HL-60 (cell line): ENCODE measurements around the gene SMPDL3A.

Experiments used
- DNase-seq, 2 experiments: peaks; one replicate each; pipeline ENCODE4 v3.0.0-alpha.2; 2010 to 2020; ENCODE audit warnings: low read depth in 1 of 2, low spot score in 1 of 2
- H3K27ac ChIP-seq: fragments of 250-450 bp; sonication (Bioruptor Pico); replicated peaks from 2 replicates; pipeline ENCODE4 v1.5.1; 2020; ENCODE audit warnings: mild to moderate bottlenecking, moderate library complexity
- H3K27me3 ChIP-seq: fragments of 250-450 bp; sonication (Bioruptor Pico); 2 replicates; pipeline ENCODE4 v1.5.1; 2021; ENCODE audit warnings: mild to moderate bottlenecking, moderate library complexity; ENCODE audit not compliant: insufficient read depth, poor library complexity, severe bottlenecking
- H3K4me3 ChIP-seq: replicated peaks from 2 replicates; pipeline ENCODE4 v1.5.1; 2011; ENCODE audit warnings: mild to moderate bottlenecking, control low read depth, low read length; ENCODE audit not compliant: insufficient read depth
- CTCF ChIP-seq: IDR thresholded peaks from one replicate; pipeline ENCODE4 v1.5.1; 2011; ENCODE audit warnings: low read length, control low read depth, inconsistent platforms; ENCODE audit not compliant: insufficient read depth
- GABPA ChIP-seq: IDR thresholded peaks from 2 replicates; pipeline ENCODE4 v1.6.1; 2012; ENCODE audit warnings: low read depth
- POLR2AphosphoS5 ChIP-seq: IDR thresholded peaks from 2 replicates; pipeline ENCODE4 v1.6.1; 2012; ENCODE audit warnings: low read depth
- REST ChIP-seq: IDR thresholded peaks from 2 replicates; pipeline ENCODE4 v1.6.1; 2012; ENCODE audit warnings: low read depth; ENCODE audit not compliant: insufficient replicate concordance
- SPI1 ChIP-seq: IDR thresholded peaks from 2 replicates; pipeline ENCODE4 v1.6.1; 2012; ENCODE audit warnings: low read depth, mild to moderate bottlenecking, borderline replicate concordance

Gene SMPDL3A

GRCh38 chr6:122833021-122833491, 44.0 kb downstream of the SMPDL3A start:
- TF ChIP-seq SPI1: no peak
- TF ChIP-seq REST: no peak
- TF ChIP-seq CTCF: no peak
- no peak for TF ChIP-seq GABPA
- no peak for TF ChIP-seq POLR2AphosphoS5
- DNase-seq: no peak
- Histone ChIP-seq H3K27ac (no peak overlapping the region), H3K4me3 (no peak overlapping the region), H3K27me3 (peaks cover 2% of the 10 kb centered on the region)

- TF ChIP-seq GABPA (no peak), CTCF (peak; percentile 28), SPI1 (no peak), POLR2AphosphoS5 (no peak)
- no peak overlapping the region for H3K27ac ChIP-seq
- no peak overlapping the region for H3K4me3 ChIP-seq
- H3K27me3 ChIP-seq: no peaks in the 10 kb centered on the region
- no peak for DNase-seq
These were observed 49.2 kb downstream of the SMPDL3A start for GRCh38 chr6:122838060-122838780.

- Histone ChIP-seq H3K27me3 (no peaks in the 10 kb centered on the region), H3K27ac (no peak overlapping the region), H3K4me3 (no peak overlapping the region)
- peak; percentile 8 to 49 for DNase-seq
- TF ChIP-seq REST (no peak), CTCF (peak; percentile 25), GABPA (no peak), SPI1 (no peak), POLR2AphosphoS5 (no peak)
These were observed 50.4 kb downstream of the SMPDL3A start for GRCh38 chr6:122839472-122839871.

- no peak for DNase-seq
- H3K4me3 ChIP-seq: no peak overlapping the region
These were observed 50.8 kb downstream of the SMPDL3A start for GRCh38 chr6:122839906-122840305.

More at GRCh38 chr6:122839906-122840305, 50.8 kb downstream of the SMPDL3A start:
- Histone ChIP-seq H3K27ac (no peak overlapping the region), H3K27me3 (no peaks in the 10 kb centered on the region)
- no peak for TF ChIP-seq POLR2AphosphoS5
- no peak for TF ChIP-seq GABPA
- no peak for TF ChIP-seq SPI1
- no peak for TF ChIP-seq CTCF
- TF ChIP-seq REST: no peak
